K562 (cell line): Measurements from ENCODE around the gene SEC24C. TPM values are rescaled to one million over a fixed set of nuclear protein-coding genes. Genes with fewer than 3 reads are reported as not detected.
A peak's percentile ranks its signal among the peaks of the same experiment; 100 is the strongest.

ENCODE experiments used
- BRD9 ChIP-seq: fragments of 450-650 bp; IDR thresholded peaks from 2 replicates; pipeline ENCODE4 v1.6.1; 2018; ENCODE audit warnings: low read depth; ENCODE audit not compliant: partially characterized antibody
- EHMT2 ChIP-seq: fragments of 450-650 bp; IDR thresholded peaks from 2 replicates; pipeline ENCODE4 v1.6.1; 2018; ENCODE audit warnings: antibody characterized with exemption
- FOXM1 ChIP-seq, 2 experiments: fragments of 450-650 bp in 1 of 2; sonication (generic) in 1 of 2; formaldehyde crosslinking in 1 of 2; IDR thresholded peaks; 2 replicates each; pipeline versions ENCODE4 v1.6.1 to v1.9.0; 2017 to 2022; ENCODE audit warnings: low read depth in 2 of 2, mild to moderate bottlenecking in 2 of 2, missing genetic modification reagents in 1 of 2, moderate library complexity in 1 of 2
- GABPB1 ChIP-seq: sonication (generic); formaldehyde crosslinking; IDR thresholded peaks from 2 replicates; pipeline ENCODE4 v1.8.0; 2022; ENCODE audit warnings: mild to moderate bottlenecking, missing genetic modification reagents
- GATAD2B ChIP-seq: fragments of 450-650 bp; IDR thresholded peaks from 2 replicates; pipeline ENCODE4 v1.6.1; 2017; ENCODE audit warnings: mild to moderate bottlenecking, borderline replicate concordance
- HDAC2 ChIP-seq: fragments of 450-650 bp; IDR thresholded peaks from 2 replicates; pipeline ENCODE4 v1.6.1; 2016; ENCODE audit warnings: mild to moderate bottlenecking
- JUND ChIP-seq, 2 experiments: IDR thresholded peaks; 2 replicates in 1 of 2; 3 replicates in 1 of 2; pipeline ENCODE4 v1.6.1; 2011; ENCODE audit warnings: borderline replicate concordance in 2 of 2, low read depth in 2 of 2, low read length in 2 of 2, improper control_type of control experiment in 1 of 2, missing biosample characterization in 1 of 2, missing genetic modification characterization in 1 of 2, missing genetic modification reagents in 1 of 2
- MAZ ChIP-seq, 2 experiments: fragments of 450-650 bp in 1 of 2; sonication (generic) in 1 of 2; formaldehyde crosslinking; IDR thresholded peaks in 1 of 2; conservative IDR thresholded peaks in 1 of 2; 2 replicates each; pipeline versions ENCODE4 v1.4.0 to v1.5.0; 2020; ENCODE audit warnings: mild to moderate bottlenecking in 1 of 2, missing genetic modification reagents in 1 of 2
- RBM22 ChIP-seq: fragments of 200-400 bp; formaldehyde crosslinking; IDR thresholded peaks from 2 replicates; pipeline ENCODE4 v1.6.1; 2018; ENCODE audit warnings: low read length, low read depth; ENCODE audit not compliant: poor library complexity, severe bottlenecking
- SIN3A ChIP-seq, 2 experiments: fragments of 150-350 bp in 1 of 2; IDR thresholded peaks; 2 replicates each; pipeline ENCODE4 v1.6.1; 2011 to 2016; ENCODE audit warnings: borderline replicate concordance in 2 of 2, low read depth in 2 of 2, low read length in 2 of 2, mild to moderate bottlenecking in 2 of 2, moderate library complexity in 2 of 2; ENCODE audit not compliant: control insufficient read depth in 1 of 2
- SIX5 ChIP-seq, 2 experiments: IDR thresholded peaks; 2 replicates each; pipeline ENCODE4 v1.6.1; 2011; ENCODE audit warnings: low read length in 2 of 2, borderline replicate concordance in 1 of 2, low read depth in 1 of 2, mild to moderate bottlenecking in 1 of 2, moderate library complexity in 1 of 2; ENCODE audit not compliant: insufficient read depth in 1 of 2
- SRF ChIP-seq, 2 experiments: fragments of 250-450, 450-650 bp in 1 of 2; sonication (Bioruptor Pico) in 1 of 2; sonication (generic) in 1 of 2; formaldehyde crosslinking; IDR thresholded peaks; 2 replicates each; pipeline versions ENCODE4 v1.5.0 to v1.5.1; 2020 to 2022; ENCODE audit warnings: mild to moderate bottlenecking in 1 of 2, missing genetic modification reagents in 1 of 2
- TOE1 ChIP-seq, 2 experiments: fragments of 450-650 bp in 1 of 2; sonication (generic) in 1 of 2; formaldehyde crosslinking in 1 of 2; IDR thresholded peaks; 2 replicates each; pipeline versions ENCODE4 v1.7.1 to v1.8.0; 2016 to 2022; ENCODE audit warnings: borderline replicate concordance in 2 of 2, mild to moderate bottlenecking in 2 of 2, antibody characterized with exemption in 1 of 2, inconsistent platforms in 1 of 2, low read depth in 1 of 2, missing genetic modification reagents in 1 of 2, moderate library complexity in 1 of 2
- ZNF175 ChIP-seq: fragments of 200-800 bp; sonication (Bioruptor generic); IDR thresholded peaks from 2 replicates; pipeline ENCODE4 v1.6.1; 2016; ENCODE audit warnings: low read depth, mild to moderate bottlenecking, missing genetic modification characterization, missing compliant biosample characterization
- ZNF766 ChIP-seq: fragments of 200-800 bp; sonication (Bioruptor generic); conservative IDR thresholded peaks from 2 replicates; pipeline ENCODE4 v1.6.1; 2016; ENCODE audit warnings: missing genetic modification characterization, missing compliant biosample characterization
- polyA plus RNA-seq, 8 experiments: library from polyadenylated mRNA; depleted of rRNA in 4 of 8; stranded (reverse) in 5 of 8; unstranded in 3 of 8; fragments of >200 nt; fragmentation: Nextera tagmentation in 2 of 8; fragmentation: Illumina TruSeq in 1 of 8; extraction: Ambion mirVana in 2 of 8; extraction: Trizol in 1 of 8; gene quantifications; 2 replicates each; pipeline versions ENCODE4 v1.2.1 to v1.2.3, GENCODE V29; 2011 to 2014; ENCODE audit warnings: inconsistent platforms in 1 of 8, missing spikeins in 1 of 8
- total RNA-seq, 7 experiments: library from RNA; depleted of rRNA in 6 of 7; stranded (reverse); fragments of >200 nt in 6 of 7; fragmentation: Illumina TruSeq in 2 of 7; extraction: Trizol in 2 of 7; gene quantifications; 2 replicates each; pipeline versions ENCODE4 v1.2.1 to v1.2.3, GENCODE V29; 2011 to 2021; ENCODE audit warnings: low replicate concordance in 1 of 7
- TF ChIP-seq, protein P1 (sequence below): fragments of 450-650 bp; IDR thresholded peaks from 2 replicates; pipeline ENCODE4 v1.6.1; 2017; ENCODE audit warnings: antibody characterized with exemption
- TF ChIP-seq, protein P2 (sequence below): sonication (generic); formaldehyde crosslinking; IDR thresholded peaks from 2 replicates; pipeline ENCODE4 v1.8.0; 2022; ENCODE audit warnings: missing genetic modification reagents, mild to moderate bottlenecking, moderate library complexity, borderline replicate concordance
- TF ChIP-seq, protein P3 (sequence below): fragments of 450-650 bp; IDR thresholded peaks from 2 replicates; pipeline ENCODE4 v1.6.1; 2016

The SEC24C gene
- total and polyA plus RNA-seq, 9 of the 15 experiments (the other 6 are each of a cell fraction or from before 2014, with no cell fraction given), result 19.0 to 115 (median 70.5) TPM

DNA sequence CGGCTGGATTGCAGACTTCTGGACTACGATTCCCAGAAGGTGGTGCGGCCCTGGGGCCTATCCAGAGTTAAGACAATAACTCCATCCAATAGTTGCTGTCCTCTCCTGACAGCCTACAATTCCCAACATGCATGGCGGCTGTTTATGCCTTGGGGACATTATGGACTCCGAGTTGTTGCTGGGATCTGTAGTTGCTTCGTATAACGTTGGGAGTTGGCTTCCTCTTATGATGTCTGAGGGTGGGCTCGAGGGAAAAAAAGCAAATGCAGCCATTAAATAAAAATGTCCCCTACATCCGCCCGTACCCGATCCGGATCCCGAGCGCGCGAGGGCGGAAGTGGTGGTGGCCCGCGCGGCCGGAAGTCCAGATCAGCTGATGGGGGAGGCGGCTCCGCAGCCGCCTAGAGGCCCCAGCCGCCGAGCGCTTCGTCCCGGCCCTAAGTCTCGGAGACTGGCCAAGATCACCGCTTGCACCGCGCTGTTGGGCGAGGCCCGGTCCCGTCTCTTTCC, 41.1 kb downstream of the SEC24C start, which contains the start of gene ZSWIM8 (continued):
- TF ChIP-seq TOE1 (IDR thresholded peaks at IDR 0.05; ENCODE audit: borderline replicate concordance), result peak; percentile 79
- TF ChIP-seq TOE1 (CRISPR knock-in tag; IDR thresholded peaks at IDR 0.05; ENCODE audit: borderline replicate concordance, low read depth), result no peak
- TF ChIP-seq RBM22, result no peak
- peak; percentile 99 for TF ChIP-seq GABPB1
- peak; percentile 72; the same call in 1 of the 2 replicates for TF ChIP-seq GATAD2B
- TF ChIP-seq, protein P1, sequence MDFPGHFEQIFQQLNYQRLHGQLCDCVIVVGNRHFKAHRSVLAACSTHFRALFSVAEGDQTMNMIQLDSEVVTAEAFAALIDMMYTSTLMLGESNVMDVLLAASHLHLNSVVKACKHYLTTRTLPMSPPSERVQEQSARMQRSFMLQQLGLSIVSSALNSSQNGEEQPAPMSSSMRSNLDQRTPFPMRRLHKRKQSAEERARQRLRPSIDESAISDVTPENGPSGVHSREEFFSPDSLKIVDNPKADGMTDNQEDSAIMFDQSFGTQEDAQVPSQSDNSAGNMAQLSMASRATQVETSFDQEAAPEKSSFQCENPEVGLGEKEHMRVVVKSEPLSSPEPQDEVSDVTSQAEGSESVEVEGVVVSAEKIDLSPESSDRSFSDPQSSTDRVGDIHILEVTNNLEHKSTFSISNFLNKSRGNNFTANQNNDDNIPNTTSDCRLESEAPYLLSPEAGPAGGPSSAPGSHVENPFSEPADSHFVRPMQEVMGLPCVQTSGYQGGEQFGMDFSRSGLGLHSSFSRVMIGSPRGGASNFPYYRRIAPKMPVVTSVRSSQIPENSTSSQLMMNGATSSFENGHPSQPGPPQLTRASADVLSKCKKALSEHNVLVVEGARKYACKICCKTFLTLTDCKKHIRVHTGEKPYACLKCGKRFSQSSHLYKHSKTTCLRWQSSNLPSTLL, result no peak
- TF ChIP-seq BRD9, result no peak
- TF ChIP-seq SIX5 (IDR thresholded peaks at IDR 0.05; ENCODE audit: borderline replicate concordance in 1 of 2, insufficient read depth in 1 of 2, low read depth in 1 of 2, low read length in 2 of 2), result peak; percentile 89
- TF ChIP-seq, protein P2, sequence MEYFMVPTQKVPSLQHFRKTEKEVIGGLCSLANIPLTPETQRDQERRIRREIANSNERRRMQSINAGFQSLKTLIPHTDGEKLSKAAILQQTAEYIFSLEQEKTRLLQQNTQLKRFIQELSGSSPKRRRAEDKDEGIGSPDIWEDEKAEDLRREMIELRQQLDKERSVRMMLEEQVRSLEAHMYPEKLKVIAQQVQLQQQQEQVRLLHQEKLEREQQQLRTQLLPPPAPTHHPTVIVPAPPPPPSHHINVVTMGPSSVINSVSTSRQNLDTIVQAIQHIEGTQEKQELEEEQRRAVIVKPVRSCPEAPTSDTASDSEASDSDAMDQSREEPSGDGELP, result peak; percentile 100
- TF ChIP-seq MAZ (CRISPR knock-in tag; conservative IDR thresholded peaks at IDR 0.05 in 1 of 2, IDR thresholded peaks at IDR 0.05 in 1 of 2), result peak; percentile 57 to 69; a peak in 2 of 4 replicates
- peak in 1 of 2 experiments; percentile 60; a peak in 1 of 4 replicates for TF ChIP-seq SRF (CRISPR knock-in tag; IDR thresholded peaks at IDR 0.05)
- TF ChIP-seq JUND (IDR thresholded peaks at IDR 0.05; ENCODE audit: borderline replicate concordance, low read depth, low read length), result peak; percentile 21; the same call in 1 of the 2 replicates
- TF ChIP-seq JUND (tag; IDR thresholded peaks at IDR 0.05; ENCODE audit: borderline replicate concordance, low read depth, low read length), result peak; percentile 29; the same call in 1 of the 3 replicates
- TF ChIP-seq, protein P3, sequence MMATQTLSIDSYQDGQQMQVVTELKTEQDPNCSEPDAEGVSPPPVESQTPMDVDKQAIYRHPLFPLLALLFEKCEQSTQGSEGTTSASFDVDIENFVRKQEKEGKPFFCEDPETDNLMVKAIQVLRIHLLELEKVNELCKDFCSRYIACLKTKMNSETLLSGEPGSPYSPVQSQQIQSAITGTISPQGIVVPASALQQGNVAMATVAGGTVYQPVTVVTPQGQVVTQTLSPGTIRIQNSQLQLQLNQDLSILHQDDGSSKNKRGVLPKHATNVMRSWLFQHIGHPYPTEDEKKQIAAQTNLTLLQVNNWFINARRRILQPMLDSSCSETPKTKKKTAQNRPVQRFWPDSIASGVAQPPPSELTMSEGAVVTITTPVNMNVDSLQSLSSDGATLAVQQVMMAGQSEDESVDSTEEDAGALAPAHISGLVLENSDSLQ, result peak; percentile 76
- TF ChIP-seq ZNF766 (CRISPR knock-in tag), result peak; percentile 76; the same call in 1 of the 2 replicates
- TF ChIP-seq EHMT2, result no peak
- TF ChIP-seq ZNF175, result 0 out of 2 replicates have a peak, but pooled peaks have one; percentile 33
- peak; percentile 99 for TF ChIP-seq SIN3A (IDR thresholded peaks at IDR 0.05; ENCODE audit: borderline replicate concordance in 2 of 2, control insufficient read depth in 1 of 2, low read depth in 2 of 2, low read length in 2 of 2)
- TF ChIP-seq FOXM1 (IDR thresholded peaks at IDR 0.05; ENCODE audit: low read depth), result no peak
- 0 out of 2 replicates have a peak, but pooled peaks have one; percentile 9 for TF ChIP-seq FOXM1 (CRISPR knock-in tag; IDR thresholded peaks at IDR 0.05; ENCODE audit: low read depth)
- peak; percentile 96 for TF ChIP-seq HDAC2
